ENCODE results near the gene SLC25A53.

The SLC25A53 gene

GRCh38 chrX:104172788-104173187 is 16.0 kb upstream of the SLC25A53 start:
- Histone ChIP-seq H3K4me1 (ENCODE audit: control insufficient read depth, insufficient read depth, low read length) (no peaks in the 10 kb centered on the region), H3K36me3 (ENCODE audit: control insufficient read depth in 2 of 2, insufficient read depth in 1 of 2, low read length in 2 of 2) (peaks cover 6 to 44% of the 10 kb centered on the region in 2 experiments; a peak in 2 of 3 replicates), H3K27ac (ENCODE audit: extremely low read depth, low read depth, low read length) (no peak overlapping the region), H3K4me3 (ENCODE audit: low read depth, low read length) (no peak overlapping the region), H3K9me3 (ENCODE audit: control insufficient read depth, insufficient read depth, low read depth, low read length) (no peaks in the 10 kb centered on the region)
- no peak for TF ChIP-seq ZNF292 (tag by site-specific recombination; IDR thresholded peaks at IDR 0.05; ENCODE audit: borderline replicate concordance, low read depth)
- TF ChIP-seq TRIM28 (IDR thresholded peaks at IDR 0.05; ENCODE audit: borderline replicate concordance, low read length) = peak; percentile 76; the same call in 1 of the 2 replicates
- TF ChIP-seq ZXDB (tag by site-specific recombination; IDR thresholded peaks at IDR 0.05) = peak; percentile 49; the same call in 1 of the 2 replicates
- TF ChIP-seq PRDM6 (tag by site-specific recombination; IDR thresholded peaks at IDR 0.05) = peak; percentile 55; the same call in 1 of the 2 replicates
- ChIA-PET CTCF (no interaction called here), POLR2A (no interaction called here)

GRCh38 chrX:104172121-104172520 is 15.3 kb upstream of the SLC25A53 start:
- no peak overlapping the region for H3K4me3 ChIP-seq (ENCODE audit: low read depth, low read length)
- TF ChIP-seq ZNF670 (tag by site-specific recombination; IDR thresholded peaks at IDR 0.05; ENCODE audit: low read depth) = no peak
- TF ChIP-seq OVOL3 (tag by site-specific recombination; IDR thresholded peaks at IDR 0.05) = no peak
- TF ChIP-seq ZNF561 (tag by site-specific recombination; IDR thresholded peaks at IDR 0.05; ENCODE audit: borderline replicate concordance) = no peak
- no peak for TF ChIP-seq ZBTB17 (tag by site-specific recombination; IDR thresholded peaks at IDR 0.05)
- no peak for TF ChIP-seq TRIM28 (IDR thresholded peaks at IDR 0.05; ENCODE audit: borderline replicate concordance, low read length)
- H3K9me3 ChIP-seq (ENCODE audit: control insufficient read depth, insufficient read depth, low read depth, low read length) = no peaks in the 10 kb centered on the region
- no peaks in the 10 kb centered on the region for H3K4me1 ChIP-seq (ENCODE audit: control insufficient read depth, insufficient read depth, low read length)
- H3K36me3 ChIP-seq (ENCODE audit: control insufficient read depth in 2 of 2, insufficient read depth in 1 of 2, low read length in 2 of 2) = peaks cover 6 to 37% of the 10 kb centered on the region in 2 experiments; a peak in 2 of 3 replicates
- ChIA-PET POLR2A (no interaction called here), CTCF (no interaction called here)
- H3K27ac ChIP-seq (ENCODE audit: extremely low read depth, low read depth, low read length) = no peak overlapping the region

GRCh38 chrX:104168127-104168526 is 11.3 kb upstream of the SLC25A53 start:
- no peaks in the 10 kb centered on the region for H3K9me3 ChIP-seq (ENCODE audit: control insufficient read depth, insufficient read depth, low read depth, low read length)
- TF ChIP-seq TCF7L2 (IDR thresholded peaks at IDR 0.05; ENCODE audit: borderline replicate concordance, low read depth, low read length) = peak; percentile 40; the same call in 1 of the 2 replicates
- TF ChIP-seq PRDM6 (tag by site-specific recombination; IDR thresholded peaks at IDR 0.05) = peak; percentile 65
- no peak for TF ChIP-seq ZNF426 (tag by site-specific recombination; IDR thresholded peaks at IDR 0.05)
- H3K27ac ChIP-seq (ENCODE audit: extremely low read depth, low read depth, low read length) = no peak overlapping the region
- no peaks in the 10 kb centered on the region for H3K4me1 ChIP-seq (ENCODE audit: control insufficient read depth, insufficient read depth, low read length)
- H3K36me3 ChIP-seq (ENCODE audit: control insufficient read depth in 2 of 2, insufficient read depth in 1 of 2, low read length in 2 of 2) = peaks cover 0 to 19% of the 10 kb centered on the region in 2 experiments; a peak in 1 of 3 replicates
- peak overlapping the region; percentile 86; the same call in 1 of the 2 replicates for H3K4me3 ChIP-seq (ENCODE audit: low read depth, low read length)
- POLR2A ChIA-PET = interaction anchor here (3.2 kb wide), 1 partner anchor 11 kb away, joined by 39 read pairs; the partner anchor contains the start of gene SLC25A53
- CTCF ChIA-PET = no interaction called here

DNA sequence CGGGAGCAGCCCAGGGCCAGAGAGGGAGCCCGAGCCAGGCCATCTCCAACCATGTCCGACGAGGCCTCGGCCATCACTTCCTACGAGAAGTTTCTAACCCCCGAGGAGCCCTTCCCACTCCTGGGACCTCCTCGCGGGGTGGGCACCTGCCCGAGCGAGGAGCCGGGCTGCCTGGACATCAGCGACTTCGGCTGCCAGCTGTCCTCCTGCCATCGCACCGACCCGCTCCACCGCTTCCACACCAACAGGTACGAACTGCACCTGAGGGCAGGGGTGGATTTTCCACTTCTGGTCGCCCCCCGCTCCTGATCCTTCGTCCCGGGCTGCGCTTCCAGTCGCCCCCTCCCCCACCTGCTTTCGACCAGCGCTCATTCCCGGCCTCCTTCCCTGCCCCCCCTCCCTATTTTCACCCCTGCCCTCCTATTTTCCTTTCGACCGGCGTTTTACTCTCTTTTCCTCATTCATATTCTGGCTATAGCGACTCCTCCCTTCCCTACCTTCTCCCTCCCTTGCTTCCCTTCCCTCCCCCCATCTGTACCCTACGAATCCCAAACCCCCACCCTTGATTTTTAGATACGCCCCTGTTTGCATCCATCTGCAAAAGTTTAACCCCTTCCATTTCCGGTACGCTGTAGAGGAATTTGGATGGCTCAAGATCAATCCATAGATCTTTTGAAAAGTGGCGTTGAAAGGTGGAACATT is 10.1 kb upstream of the SLC25A53 start:
- peaks cover 0 to 19% of the 10 kb centered on the region in 2 experiments; a peak in 1 of 3 replicates for H3K36me3 ChIP-seq (ENCODE audit: control insufficient read depth in 2 of 2, insufficient read depth in 1 of 2, low read length in 2 of 2)
- no peaks in the 10 kb centered on the region for H3K9me3 ChIP-seq (ENCODE audit: control insufficient read depth, insufficient read depth, low read depth, low read length)
- ChIA-PET POLR2A (interaction anchor here (1.4 to 3.2 kb wide), 2 partner anchors 9 to 10 kb away, joined by 3 to 39 read pairs; partner anchors contain the start of gene SLC25A53), CTCF (interaction anchor here (0.6 kb wide), 2 partner anchors 26 to 201 kb away, joined by 4 to 5 read pairs; no protein-coding TSS in a partner anchor)
- peak overlapping the region; percentile 83 for H3K27ac ChIP-seq (ENCODE audit: extremely low read depth, low read depth, low read length)
- no peaks in the 10 kb centered on the region for H3K4me1 ChIP-seq (ENCODE audit: control insufficient read depth, insufficient read depth, low read length)
- peak overlapping the region; percentile 86 for H3K4me3 ChIP-seq (ENCODE audit: low read depth, low read length)
- TF ChIP-seq KLF1 (tag by site-specific recombination; IDR thresholded peaks at IDR 0.05) (no peak), ZNF48 (tag by site-specific recombination; IDR thresholded peaks at IDR 0.05) (no peak), ZNF350 (tag by site-specific recombination; IDR thresholded peaks at IDR 0.05) (no peak), KLF7 (tag by site-specific recombination; IDR thresholded peaks at IDR 0.05; ENCODE audit: borderline replicate concordance) (no peak), ZNF521 (tag by site-specific recombination; IDR thresholded peaks at IDR 0.05) (no peak), ZNF24 (tag by site-specific recombination; IDR thresholded peaks at IDR 0.05) (no peak), ZXDB (tag by site-specific recombination; IDR thresholded peaks at IDR 0.05) (peak; percentile 33)
- TF ChIP-seq, protein P1, sequence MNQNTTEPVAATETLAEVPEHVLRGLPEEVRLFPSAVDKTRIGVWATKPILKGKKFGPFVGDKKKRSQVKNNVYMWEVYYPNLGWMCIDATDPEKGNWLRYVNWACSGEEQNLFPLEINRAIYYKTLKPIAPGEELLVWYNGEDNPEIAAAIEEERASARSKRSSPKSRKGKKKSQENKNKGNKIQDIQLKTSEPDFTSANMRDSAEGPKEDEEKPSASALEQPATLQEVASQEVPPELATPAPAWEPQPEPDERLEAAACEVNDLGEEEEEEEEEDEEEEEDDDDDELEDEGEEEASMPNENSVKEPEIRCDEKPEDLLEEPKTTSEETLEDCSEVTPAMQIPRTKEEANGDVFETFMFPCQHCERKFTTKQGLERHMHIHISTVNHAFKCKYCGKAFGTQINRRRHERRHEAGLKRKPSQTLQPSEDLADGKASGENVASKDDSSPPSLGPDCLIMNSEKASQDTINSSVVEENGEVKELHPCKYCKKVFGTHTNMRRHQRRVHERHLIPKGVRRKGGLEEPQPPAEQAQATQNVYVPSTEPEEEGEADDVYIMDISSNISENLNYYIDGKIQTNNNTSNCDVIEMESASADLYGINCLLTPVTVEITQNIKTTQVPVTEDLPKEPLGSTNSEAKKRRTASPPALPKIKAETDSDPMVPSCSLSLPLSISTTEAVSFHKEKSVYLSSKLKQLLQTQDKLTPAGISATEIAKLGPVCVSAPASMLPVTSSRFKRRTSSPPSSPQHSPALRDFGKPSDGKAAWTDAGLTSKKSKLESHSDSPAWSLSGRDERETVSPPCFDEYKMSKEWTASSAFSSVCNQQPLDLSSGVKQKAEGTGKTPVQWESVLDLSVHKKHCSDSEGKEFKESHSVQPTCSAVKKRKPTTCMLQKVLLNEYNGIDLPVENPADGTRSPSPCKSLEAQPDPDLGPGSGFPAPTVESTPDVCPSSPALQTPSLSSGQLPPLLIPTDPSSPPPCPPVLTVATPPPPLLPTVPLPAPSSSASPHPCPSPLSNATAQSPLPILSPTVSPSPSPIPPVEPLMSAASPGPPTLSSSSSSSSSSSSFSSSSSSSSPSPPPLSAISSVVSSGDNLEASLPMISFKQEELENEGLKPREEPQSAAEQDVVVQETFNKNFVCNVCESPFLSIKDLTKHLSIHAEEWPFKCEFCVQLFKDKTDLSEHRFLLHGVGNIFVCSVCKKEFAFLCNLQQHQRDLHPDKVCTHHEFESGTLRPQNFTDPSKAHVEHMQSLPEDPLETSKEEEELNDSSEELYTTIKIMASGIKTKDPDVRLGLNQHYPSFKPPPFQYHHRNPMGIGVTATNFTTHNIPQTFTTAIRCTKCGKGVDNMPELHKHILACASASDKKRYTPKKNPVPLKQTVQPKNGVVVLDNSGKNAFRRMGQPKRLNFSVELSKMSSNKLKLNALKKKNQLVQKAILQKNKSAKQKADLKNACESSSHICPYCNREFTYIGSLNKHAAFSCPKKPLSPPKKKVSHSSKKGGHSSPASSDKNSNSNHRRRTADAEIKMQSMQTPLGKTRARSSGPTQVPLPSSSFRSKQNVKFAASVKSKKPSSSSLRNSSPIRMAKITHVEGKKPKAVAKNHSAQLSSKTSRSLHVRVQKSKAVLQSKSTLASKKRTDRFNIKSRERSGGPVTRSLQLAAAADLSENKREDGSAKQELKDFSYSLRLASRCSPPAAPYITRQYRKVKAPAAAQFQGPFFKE (tag by site-specific recombination; IDR thresholded peaks at IDR 0.05; ENCODE audit: borderline replicate concordance) = no peak

Measured in HEK293 (cell line).